Activated CD4-positive, alpha-beta memory T cell treated with anti-CD3 and anti-CD28 coated beads, Interleukin-2, amount 10 ng/mL, durations not matched to agents 7 days and 5 days (primary cell): ENCODE results near the gene LINC00237. TPM values are rescaled to one million over a fixed set of nuclear protein-coding genes. Genes with fewer than 3 reads are reported as not detected.

Source experiments
- CTCF ChIA-PET: fragments of 350-600 bp; sonication (Branson Sonifier 250); formaldehyde crosslinking; loops from one replicate; lab custom pipeline; 2021; ENCODE audit warnings: antibody characterized with exemption, inconsistent platforms; lab: Charles Lee
- POLR2A ChIA-PET: fragments of 350-600 bp; sonication (Branson Sonifier 250); formaldehyde crosslinking; loops from one replicate; lab custom pipeline; 2021; ENCODE audit warnings: antibody characterized with exemption; lab: Charles Lee
- DNase-seq: peaks from one replicate; pipeline ENCODE4 v3.0.0-alpha.2; 2020
- H3K27ac Mint-ChIP-seq: one replicate; pipeline ENCODE4 v1.8.0; 2021; ENCODE audit warnings: mild to moderate bottlenecking, mixed read lengths
- H3K27me3 Mint-ChIP-seq: one replicate; pipeline ENCODE4 v1.8.0; 2021; ENCODE audit warnings: mixed read lengths
- H3K36me3 Mint-ChIP-seq: one replicate; pipeline ENCODE4 v1.8.0; 2021; ENCODE audit warnings: low read depth, mixed read lengths
- H3K4me1 Mint-ChIP-seq: one replicate; pipeline ENCODE4 v1.8.0; 2021; ENCODE audit warnings: mixed read lengths
- H3K4me3 Mint-ChIP-seq: one replicate; pipeline ENCODE4 v1.8.0; 2021; ENCODE audit warnings: mild to moderate bottlenecking, mixed read lengths
- H3K9me3 Mint-ChIP-seq: one replicate; pipeline ENCODE4 v1.8.0; 2021; ENCODE audit warnings: mixed read lengths
- total RNA-seq, 2 experiments: library from RNA; stranded (reverse); gene quantifications; one replicate each; pipeline ENCODE4 v1.2.3, GENCODE V29; 2021

The LINC00237 gene
- total RNA-seq, 2 experiments from 2014 or later = not detected

DNA sequence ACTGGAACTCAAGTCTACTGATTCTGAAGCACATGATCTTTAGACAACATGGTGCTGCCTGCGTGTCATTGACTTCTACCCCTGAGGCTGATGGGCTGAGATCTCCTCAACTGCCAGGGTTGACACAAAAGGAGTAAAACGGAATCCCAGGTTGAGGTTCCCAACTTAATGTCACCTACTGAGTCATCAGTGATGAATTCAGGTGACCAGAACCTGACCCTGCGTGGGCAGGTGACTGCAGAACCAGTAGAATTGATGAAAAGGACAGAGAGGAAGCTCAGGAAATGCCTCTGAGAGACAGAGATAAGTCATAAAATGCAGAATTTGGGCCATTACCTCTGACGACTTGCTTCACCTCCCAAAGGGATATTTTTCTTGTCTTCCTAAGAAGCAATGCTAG, 12.0 kb upstream of the LINC00237 start:
- DNase-seq = no peak
- Mint-ChIP-seq H3K4me1 (peaks cover 3% of the 10 kb centered on the region), H3K9me3 (no peaks in the 10 kb centered on the region), H3K36me3 (no peaks in the 10 kb centered on the region), H3K27ac (no peak overlapping the region), H3K27me3 (peaks cover 28% of the 10 kb centered on the region), H3K4me3 (no peak overlapping the region)
- ChIA-PET CTCF (no interaction called here), POLR2A (no interaction called here)

- CTCF ChIA-PET = no interaction called here
- POLR2A ChIA-PET = no interaction called here
- H3K36me3 Mint-ChIP-seq = no peaks in the 10 kb centered on the region
- no peak overlapping the region for H3K4me3 Mint-ChIP-seq
- DNase-seq = no peak
- H3K27ac Mint-ChIP-seq = no peak overlapping the region
- no peaks in the 10 kb centered on the region for H3K9me3 Mint-ChIP-seq
- H3K4me1 Mint-ChIP-seq = peaks cover 3% of the 10 kb centered on the region
- peaks cover 29% of the 10 kb centered on the region for H3K27me3 Mint-ChIP-seq
Measured at GRCh38 chr20:21117521-21117920, 11.4 kb upstream of the LINC00237 start.

DNA sequence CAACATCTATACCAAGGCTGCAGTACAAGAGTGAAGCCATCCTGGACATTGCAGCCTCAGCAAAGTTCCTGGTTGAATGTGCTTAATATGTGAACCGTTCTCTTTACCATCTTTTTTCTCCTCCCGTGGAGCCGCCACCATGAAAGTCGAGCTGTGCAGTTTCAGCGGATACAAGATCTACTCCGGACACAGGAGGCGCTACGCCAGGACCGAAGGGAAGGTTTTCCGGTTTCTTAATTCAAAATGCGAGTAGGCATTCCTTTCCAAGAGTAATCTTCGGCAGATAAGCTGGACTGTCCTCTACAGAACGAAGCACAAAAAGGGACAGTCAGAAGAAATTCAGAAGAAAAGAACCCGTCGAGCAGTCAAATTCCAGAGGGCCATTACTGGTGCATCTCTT, 8.4 kb upstream of the LINC00237 start:
- H3K27ac Mint-ChIP-seq = no peak overlapping the region
- peaks cover 3% of the 10 kb centered on the region for H3K4me1 Mint-ChIP-seq
- ChIA-PET CTCF (no interaction called here), POLR2A (no interaction called here)
- H3K4me3 Mint-ChIP-seq = no peak overlapping the region
- peaks cover 39% of the 10 kb centered on the region for H3K27me3 Mint-ChIP-seq
- DNase-seq = no peak
- no peaks in the 10 kb centered on the region for H3K36me3 Mint-ChIP-seq
- no peaks in the 10 kb centered on the region for H3K9me3 Mint-ChIP-seq

DNA sequence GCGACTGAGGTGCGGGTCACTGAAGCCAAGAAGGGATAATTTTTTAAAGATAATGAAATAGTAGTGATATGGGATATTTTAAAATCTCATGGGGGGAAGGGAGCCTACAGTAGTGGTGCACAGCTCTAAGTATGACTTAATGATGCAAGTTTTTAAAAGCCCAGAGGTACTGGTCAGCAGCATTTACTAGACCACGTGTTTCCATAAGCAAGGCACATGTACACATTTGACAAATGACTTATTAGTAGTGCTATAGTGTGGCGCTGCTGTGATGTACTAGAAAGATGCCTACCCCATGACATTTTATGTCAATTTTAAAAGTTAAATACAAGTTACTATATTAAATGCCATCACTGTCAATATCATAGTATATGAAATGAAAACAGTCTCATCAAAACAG, 7.5 kb upstream of the LINC00237 start:
- H3K36me3 Mint-ChIP-seq = no peaks in the 10 kb centered on the region
- peaks cover 39% of the 10 kb centered on the region for H3K27me3 Mint-ChIP-seq
- no peak overlapping the region for H3K27ac Mint-ChIP-seq
- peaks cover 3% of the 10 kb centered on the region for H3K4me1 Mint-ChIP-seq
- POLR2A ChIA-PET = no interaction called here
- no peak overlapping the region for H3K4me3 Mint-ChIP-seq
- no peaks in the 10 kb centered on the region for H3K9me3 Mint-ChIP-seq
- CTCF ChIA-PET = no interaction called here
- no peak for DNase-seq

DNA sequence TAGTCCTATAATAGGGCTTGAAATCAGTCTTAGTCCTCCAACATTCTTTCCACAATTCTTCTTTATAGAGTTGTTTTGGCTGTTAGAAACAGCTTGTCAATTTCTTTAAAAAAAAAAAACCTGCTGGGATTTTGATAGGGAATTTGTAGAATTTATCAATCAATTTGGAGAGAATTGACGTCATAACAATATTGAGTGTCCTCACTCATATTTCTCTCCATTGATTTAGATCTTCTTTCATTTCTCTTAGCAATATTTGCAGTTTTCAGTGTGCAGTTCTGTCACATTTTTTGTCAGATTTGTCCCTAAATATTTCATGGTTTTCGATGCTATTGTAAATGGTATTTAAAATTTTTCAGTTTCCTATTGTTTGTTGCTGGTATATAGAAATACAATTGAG, 5.3 kb upstream of the LINC00237 start:
- no peak overlapping the region for H3K27ac Mint-ChIP-seq
- peaks cover 5% of the 10 kb centered on the region for H3K4me1 Mint-ChIP-seq
- H3K4me3 Mint-ChIP-seq = no peak overlapping the region
- no peaks in the 10 kb centered on the region for H3K9me3 Mint-ChIP-seq
- ChIA-PET CTCF (no interaction called here), POLR2A (no interaction called here)
- peaks cover 46% of the 10 kb centered on the region for H3K27me3 Mint-ChIP-seq
- no peak for DNase-seq
- H3K36me3 Mint-ChIP-seq = no peaks in the 10 kb centered on the region

DNA sequence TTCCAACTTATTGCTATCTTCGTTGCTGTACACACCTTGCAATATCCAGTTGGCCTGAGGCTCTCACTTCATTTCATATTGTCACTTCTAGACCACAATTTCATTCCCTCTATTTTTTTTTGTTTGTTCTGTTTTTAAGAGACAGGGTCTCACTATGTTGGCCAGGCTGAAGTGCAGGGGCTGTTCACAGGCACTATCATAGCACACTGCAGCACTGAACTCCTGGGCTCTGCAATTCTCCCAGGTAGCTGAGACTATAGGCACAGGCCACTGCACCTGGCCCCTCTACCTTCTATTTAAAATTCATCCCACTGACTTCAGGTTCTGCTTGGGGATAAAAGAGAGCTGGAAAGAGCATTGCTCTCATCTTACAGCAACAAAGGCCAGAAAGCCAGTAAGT, 4.7 kb upstream of the LINC00237 start:
- H3K4me1 Mint-ChIP-seq = peaks cover 5% of the 10 kb centered on the region
- CTCF ChIA-PET = no interaction called here
- no peaks in the 10 kb centered on the region for H3K36me3 Mint-ChIP-seq
- H3K27ac Mint-ChIP-seq = no peak overlapping the region
- H3K9me3 Mint-ChIP-seq = no peaks in the 10 kb centered on the region
- no peak for DNase-seq
- no peak overlapping the region for H3K4me3 Mint-ChIP-seq
- POLR2A ChIA-PET = no interaction called here
- peaks cover 50% of the 10 kb centered on the region for H3K27me3 Mint-ChIP-seq

DNA sequence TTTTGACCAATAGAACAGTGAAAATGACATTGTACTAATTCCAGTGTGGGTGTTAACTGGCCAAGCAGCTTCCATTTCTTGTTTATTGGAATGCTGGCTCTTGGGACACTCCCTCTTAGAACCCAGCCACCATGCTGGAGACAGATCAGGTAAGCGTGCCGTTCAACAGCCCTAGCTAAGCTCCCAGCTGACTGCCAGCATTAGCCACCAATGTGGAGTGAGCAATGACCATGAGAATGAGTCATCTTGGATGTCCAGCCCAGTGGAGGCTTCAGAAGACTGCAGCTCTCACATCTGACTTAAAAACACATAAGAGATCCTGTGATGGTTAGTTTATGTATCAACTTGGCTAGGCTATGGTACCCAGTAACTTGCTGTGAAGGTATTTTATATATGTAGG, 3.0 kb upstream of the LINC00237 start:
- H3K4me3 Mint-ChIP-seq = no peak overlapping the region
- no peak for DNase-seq
- peaks cover 6% of the 10 kb centered on the region for H3K4me1 Mint-ChIP-seq
- POLR2A ChIA-PET = no interaction called here
- peaks cover 59% of the 10 kb centered on the region for H3K27me3 Mint-ChIP-seq
- no peaks in the 10 kb centered on the region for H3K36me3 Mint-ChIP-seq
- CTCF ChIA-PET = no interaction called here
- H3K27ac Mint-ChIP-seq = no peak overlapping the region
- H3K9me3 Mint-ChIP-seq = no peaks in the 10 kb centered on the region

- Mint-ChIP-seq H3K4me1 (peaks cover 31% of the 10 kb centered on the region), H3K9me3 (no peaks in the 10 kb centered on the region), H3K36me3 (peaks cover 4% of the 10 kb centered on the region), H3K4me3 (no peak overlapping the region), H3K27ac (no peak overlapping the region), H3K27me3 (peaks cover 76% of the 10 kb centered on the region)
- no peak for DNase-seq
- POLR2A ChIA-PET = interaction anchor here (0.9 kb wide), 1 partner anchor 23 kb away, joined by 3 read pairs; no protein-coding TSS in a partner anchor
- CTCF ChIA-PET = no interaction called here
Measured at GRCh38 chr20:21105429-21106170, 558 bp downstream of the LINC00237 start.

DNA sequence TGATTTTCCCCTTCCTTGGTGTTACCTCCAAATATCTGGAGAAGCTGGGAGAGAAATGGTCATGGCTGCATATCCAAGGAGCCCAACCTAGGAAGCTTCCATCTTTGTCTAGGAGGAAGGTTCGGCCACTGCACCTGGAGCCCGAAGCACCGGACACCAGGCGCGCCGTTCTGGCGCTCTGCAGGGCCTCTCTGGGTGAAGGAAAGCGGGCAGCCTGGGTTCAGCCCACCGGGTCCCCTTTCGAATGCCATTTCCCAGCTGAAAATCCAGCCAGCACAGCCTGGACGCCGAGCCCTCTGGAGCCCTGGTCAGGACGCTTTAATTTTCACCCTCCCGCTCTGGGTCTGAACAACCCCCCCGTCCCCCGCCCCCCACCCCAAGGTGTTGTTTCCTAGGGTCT, 1.2 kb downstream of the LINC00237 start:
- Mint-ChIP-seq H3K4me1 (peaks cover 34% of the 10 kb centered on the region), H3K4me3 (no peak overlapping the region), H3K27me3 (peaks cover 77% of the 10 kb centered on the region), H3K9me3 (no peaks in the 10 kb centered on the region), H3K36me3 (peaks cover 6% of the 10 kb centered on the region), H3K27ac (no peak overlapping the region)
- no peak for DNase-seq
- POLR2A ChIA-PET = interaction anchor here (0.9 kb wide), 1 partner anchor 24 kb away, joined by 3 read pairs; no protein-coding TSS in a partner anchor
- CTCF ChIA-PET = no interaction called here

- H3K9me3 Mint-ChIP-seq = no peaks in the 10 kb centered on the region
- peaks cover 6% of the 10 kb centered on the region for H3K36me3 Mint-ChIP-seq
- no peak overlapping the region for H3K27ac Mint-ChIP-seq
- peaks cover 78% of the 10 kb centered on the region for H3K27me3 Mint-ChIP-seq
- CTCF ChIA-PET = no interaction called here
- POLR2A ChIA-PET = no interaction called here
- peaks cover 36% of the 10 kb centered on the region for H3K4me1 Mint-ChIP-seq
- DNase-seq = no peak
- no peak overlapping the region for H3K4me3 Mint-ChIP-seq
Measured at GRCh38 chr20:21104466-21104761, 1.7 kb downstream of the LINC00237 start.

GRCh38 chr20:21103582-21104465, 2.3 kb downstream of the LINC00237 start:
- ChIA-PET CTCF (no interaction called here), POLR2A (interaction anchor here (2.4 kb wide), 1 partner anchor 23 kb away, joined by 13 read pairs; the partner anchor contains the start of gene KIZ)
- no peak for DNase-seq
- H3K27ac Mint-ChIP-seq = peak overlapping the region; percentile 6
- no peaks in the 10 kb centered on the region for H3K9me3 Mint-ChIP-seq
- H3K4me3 Mint-ChIP-seq = peak overlapping the region; percentile 70
- peaks cover 41% of the 10 kb centered on the region for H3K4me1 Mint-ChIP-seq
- peaks cover 80% of the 10 kb centered on the region for H3K27me3 Mint-ChIP-seq
- peaks cover 6% of the 10 kb centered on the region for H3K36me3 Mint-ChIP-seq

DNA sequence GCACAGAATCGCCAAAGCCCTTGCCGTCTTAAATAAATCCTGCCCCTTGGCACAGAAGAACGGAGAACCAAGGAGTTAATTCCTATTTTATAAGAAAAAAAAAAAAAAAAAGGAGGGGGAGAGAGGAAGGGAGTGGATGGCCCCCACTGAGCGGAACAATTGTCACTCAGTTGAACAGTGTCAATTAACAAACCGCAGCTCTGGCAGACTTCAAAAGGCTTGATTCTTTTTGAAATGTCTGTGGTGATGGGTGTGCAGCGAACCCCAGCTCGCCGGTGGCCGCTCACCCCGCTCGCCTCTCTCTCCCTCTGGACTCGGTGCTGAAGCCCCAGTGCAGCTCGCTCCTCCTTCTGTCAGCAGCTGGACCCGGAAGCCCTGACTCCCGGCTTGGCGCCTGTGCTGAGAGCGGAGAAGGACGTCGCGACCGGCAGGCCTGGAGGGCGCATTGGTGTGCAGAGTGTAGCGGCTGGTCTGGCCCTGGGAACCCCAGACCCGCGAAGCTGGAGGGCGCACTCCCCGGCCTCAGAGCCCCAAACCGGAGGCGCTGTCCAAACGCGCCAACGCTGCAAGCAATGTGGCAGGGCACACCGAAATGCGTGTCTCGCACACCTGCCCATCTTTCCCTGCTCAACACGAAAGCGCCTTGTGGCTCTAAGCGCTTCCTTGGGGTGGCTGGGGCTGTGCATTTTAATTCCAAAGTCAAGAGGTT, 3.4 kb downstream of the LINC00237 start:
- no peak overlapping the region for H3K27ac Mint-ChIP-seq

More for the DNA sequence above, 3.4 kb downstream of the LINC00237 start:
- peak; percentile 53 for DNase-seq
- H3K4me1 Mint-ChIP-seq = peaks cover 45% of the 10 kb centered on the region
- H3K36me3 Mint-ChIP-seq = peaks cover 6% of the 10 kb centered on the region
- no peaks in the 10 kb centered on the region for H3K9me3 Mint-ChIP-seq
- peaks cover 82% of the 10 kb centered on the region for H3K27me3 Mint-ChIP-seq
- ChIA-PET POLR2A (interaction anchor here (2.4 kb wide), 1 partner anchor 24 kb away, joined by 13 read pairs; the partner anchor contains the start of gene KIZ), CTCF (interaction anchor here (0.7 to 2.2 kb wide), 3 partner anchors 23 to 402 kb away, joined by 3 to 6 read pairs (median 3); partner anchors contain the start of gene KIZ)
- H3K4me3 Mint-ChIP-seq = peak overlapping the region; percentile 70
